OCI-LY3 (cell line): ENCODE measurements around the gene HDAC8.

ENCODE experiments used
- EZH2phosphoT487 ChIP-seq: fragments of 200-600 bp; shearing (Covaris generic); IDR thresholded peaks from 2 replicates; pipeline ENCODE4 v1.6.1; 2018; ENCODE audit warnings: antibody characterized with exemption, mixed run types, low read depth
- TF ChIP-seq, protein P1 (sequence below): fragments of 200-600, 300-600 bp; sonication (generic); IDR thresholded peaks from 2 replicates; pipeline ENCODE4 v1.5.1; 2014; ENCODE audit warnings: antibody characterized with exemption, low read length, low read depth

DNA sequence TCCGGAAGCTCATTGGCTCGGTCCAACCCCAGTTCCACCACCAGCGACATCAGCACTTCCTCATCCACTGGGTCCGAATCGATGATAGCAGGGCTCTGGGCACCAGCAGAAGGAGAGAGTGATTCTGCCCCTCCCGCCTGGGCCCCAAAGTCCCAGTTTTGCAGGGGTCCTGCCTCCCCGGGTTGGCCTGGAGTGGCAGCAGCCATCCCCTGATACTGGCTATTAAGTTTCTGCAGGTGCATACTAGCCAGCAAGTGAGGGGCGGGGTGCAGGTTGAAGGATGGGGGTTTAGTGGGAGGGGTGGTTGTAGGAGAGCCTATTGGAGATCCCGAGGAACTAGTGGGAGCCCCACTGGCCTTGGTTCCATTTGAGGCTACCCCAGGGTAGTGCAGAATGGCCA lies 270.9 kb downstream of the HDAC8 start:
- TF ChIP-seq EZH2phosphoT487 = no peak
- TF ChIP-seq, protein P1, sequence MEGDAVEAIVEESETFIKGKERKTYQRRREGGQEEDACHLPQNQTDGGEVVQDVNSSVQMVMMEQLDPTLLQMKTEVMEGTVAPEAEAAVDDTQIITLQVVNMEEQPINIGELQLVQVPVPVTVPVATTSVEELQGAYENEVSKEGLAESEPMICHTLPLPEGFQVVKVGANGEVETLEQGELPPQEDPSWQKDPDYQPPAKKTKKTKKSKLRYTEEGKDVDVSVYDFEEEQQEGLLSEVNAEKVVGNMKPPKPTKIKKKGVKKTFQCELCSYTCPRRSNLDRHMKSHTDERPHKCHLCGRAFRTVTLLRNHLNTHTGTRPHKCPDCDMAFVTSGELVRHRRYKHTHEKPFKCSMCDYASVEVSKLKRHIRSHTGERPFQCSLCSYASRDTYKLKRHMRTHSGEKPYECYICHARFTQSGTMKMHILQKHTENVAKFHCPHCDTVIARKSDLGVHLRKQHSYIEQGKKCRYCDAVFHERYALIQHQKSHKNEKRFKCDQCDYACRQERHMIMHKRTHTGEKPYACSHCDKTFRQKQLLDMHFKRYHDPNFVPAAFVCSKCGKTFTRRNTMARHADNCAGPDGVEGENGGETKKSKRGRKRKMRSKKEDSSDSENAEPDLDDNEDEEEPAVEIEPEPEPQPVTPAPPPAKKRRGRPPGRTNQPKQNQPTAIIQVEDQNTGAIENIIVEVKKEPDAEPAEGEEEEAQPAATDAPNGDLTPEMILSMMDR = no peak
